Measurements from ENCODE around the gene SYN1.

The SYN1 gene

DNA sequence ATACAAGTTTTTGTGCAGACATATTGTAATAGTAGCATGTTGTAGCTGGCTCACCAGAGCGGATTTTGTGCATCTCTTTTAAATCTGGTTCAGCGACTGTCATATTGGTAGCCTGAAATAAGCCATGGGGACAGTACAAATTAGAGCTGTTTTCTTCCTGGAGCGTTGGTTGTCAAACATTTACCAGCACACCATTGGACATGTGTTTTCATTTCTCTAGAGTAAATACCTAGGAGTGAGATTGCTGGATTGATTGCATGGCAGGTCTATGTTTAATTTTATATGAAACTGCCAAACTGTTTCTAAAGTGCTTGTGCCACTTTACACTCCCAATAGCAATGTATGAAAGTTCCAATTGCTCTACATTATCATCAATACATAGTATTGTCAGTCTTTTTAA is 61.2 kb downstream of the SYN1 start:
- no peaks in the 10 kb centered on the region for H3K9me3 ChIP-seq
- TF ChIP-seq, protein P1, sequence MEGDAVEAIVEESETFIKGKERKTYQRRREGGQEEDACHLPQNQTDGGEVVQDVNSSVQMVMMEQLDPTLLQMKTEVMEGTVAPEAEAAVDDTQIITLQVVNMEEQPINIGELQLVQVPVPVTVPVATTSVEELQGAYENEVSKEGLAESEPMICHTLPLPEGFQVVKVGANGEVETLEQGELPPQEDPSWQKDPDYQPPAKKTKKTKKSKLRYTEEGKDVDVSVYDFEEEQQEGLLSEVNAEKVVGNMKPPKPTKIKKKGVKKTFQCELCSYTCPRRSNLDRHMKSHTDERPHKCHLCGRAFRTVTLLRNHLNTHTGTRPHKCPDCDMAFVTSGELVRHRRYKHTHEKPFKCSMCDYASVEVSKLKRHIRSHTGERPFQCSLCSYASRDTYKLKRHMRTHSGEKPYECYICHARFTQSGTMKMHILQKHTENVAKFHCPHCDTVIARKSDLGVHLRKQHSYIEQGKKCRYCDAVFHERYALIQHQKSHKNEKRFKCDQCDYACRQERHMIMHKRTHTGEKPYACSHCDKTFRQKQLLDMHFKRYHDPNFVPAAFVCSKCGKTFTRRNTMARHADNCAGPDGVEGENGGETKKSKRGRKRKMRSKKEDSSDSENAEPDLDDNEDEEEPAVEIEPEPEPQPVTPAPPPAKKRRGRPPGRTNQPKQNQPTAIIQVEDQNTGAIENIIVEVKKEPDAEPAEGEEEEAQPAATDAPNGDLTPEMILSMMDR (IDR thresholded peaks at IDR 0.05; ENCODE audit: low read depth, low read length) = no peak
- no peak overlapping the region for H3K4me3 ChIP-seq (ENCODE audit: low read depth, low read length)
- no peaks in the 10 kb centered on the region for H3K4me1 ChIP-seq
- peaks cover 7% of the 10 kb centered on the region for H3K36me3 ChIP-seq
- no peak for DNase-seq
- H3K27me3 ChIP-seq = no peaks in the 10 kb centered on the region

DNA sequence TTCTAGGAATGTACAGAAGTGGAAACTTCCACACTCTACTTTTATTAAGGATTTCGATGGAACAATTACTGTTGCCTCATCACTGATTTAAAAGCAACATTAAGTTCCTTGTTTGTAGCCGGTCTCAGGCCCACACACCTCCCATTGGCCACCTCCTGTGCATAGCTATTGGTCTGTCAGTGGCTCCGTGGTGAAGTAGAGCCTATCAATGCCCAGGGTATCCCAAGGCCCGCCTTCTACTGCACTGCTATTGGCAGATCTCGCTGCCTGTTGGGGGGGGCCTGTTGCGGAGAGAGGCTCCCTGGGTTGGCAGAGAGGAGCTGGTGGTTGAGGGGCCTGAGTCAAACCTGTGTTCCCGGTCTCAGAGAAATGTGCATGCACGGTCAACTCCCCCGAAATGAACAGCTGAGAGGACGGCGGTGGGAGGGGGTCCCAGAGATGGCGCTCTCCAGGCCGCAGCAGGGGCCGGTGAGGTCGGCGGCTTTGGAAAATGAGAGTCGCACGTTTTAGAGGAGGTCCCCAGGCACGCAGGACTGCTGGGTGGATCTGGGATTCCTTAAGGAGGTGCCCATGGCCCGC is 63.5 kb downstream of the SYN1 start:
- TF ChIP-seq, protein P1 (IDR thresholded peaks at IDR 0.05; ENCODE audit: low read depth, low read length) = no peak
- no peaks in the 10 kb centered on the region for H3K9me3 ChIP-seq
- peak; percentile 90 for DNase-seq
- H3K36me3 ChIP-seq = no peaks in the 10 kb centered on the region
- no peaks in the 10 kb centered on the region for H3K4me1 ChIP-seq
- H3K27me3 ChIP-seq = no peaks in the 10 kb centered on the region
- H3K4me3 ChIP-seq (ENCODE audit: low read depth, low read length) = peak overlapping the region; percentile 58

DNA sequence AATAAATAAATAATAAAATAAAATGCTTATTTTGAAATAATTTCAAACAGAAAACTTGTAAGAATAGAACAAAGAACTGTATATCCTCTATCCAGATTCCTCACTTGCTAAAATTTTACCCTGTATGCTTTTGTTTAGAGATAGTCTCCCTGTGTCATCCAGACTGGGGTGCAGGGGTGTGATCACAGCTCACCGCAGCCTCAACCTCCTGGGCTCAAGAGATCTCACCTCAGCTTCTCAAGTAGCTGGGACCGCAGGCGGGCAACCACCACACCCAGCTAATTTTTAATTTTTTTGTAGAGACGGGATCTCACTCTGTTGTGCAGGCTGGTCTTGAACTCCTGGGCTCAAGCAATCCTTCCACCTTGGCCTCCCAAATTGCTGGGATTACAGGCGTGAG is 76.2 kb downstream of the SYN1 start:
- Histone ChIP-seq H3K4me1 (0 out of 2 replicates have a peak, but pooled peaks cover 2% of the 10 kb centered on the region), H3K9me3 (no peaks in the 10 kb centered on the region), H3K36me3 (no peaks in the 10 kb centered on the region), H3K4me3 (ENCODE audit: low read depth, low read length) (no peak overlapping the region), H3K27me3 (no peaks in the 10 kb centered on the region)
- no peak for DNase-seq
- TF ChIP-seq, protein P1 (IDR thresholded peaks at IDR 0.05; ENCODE audit: low read depth, low read length) = no peak

DNA sequence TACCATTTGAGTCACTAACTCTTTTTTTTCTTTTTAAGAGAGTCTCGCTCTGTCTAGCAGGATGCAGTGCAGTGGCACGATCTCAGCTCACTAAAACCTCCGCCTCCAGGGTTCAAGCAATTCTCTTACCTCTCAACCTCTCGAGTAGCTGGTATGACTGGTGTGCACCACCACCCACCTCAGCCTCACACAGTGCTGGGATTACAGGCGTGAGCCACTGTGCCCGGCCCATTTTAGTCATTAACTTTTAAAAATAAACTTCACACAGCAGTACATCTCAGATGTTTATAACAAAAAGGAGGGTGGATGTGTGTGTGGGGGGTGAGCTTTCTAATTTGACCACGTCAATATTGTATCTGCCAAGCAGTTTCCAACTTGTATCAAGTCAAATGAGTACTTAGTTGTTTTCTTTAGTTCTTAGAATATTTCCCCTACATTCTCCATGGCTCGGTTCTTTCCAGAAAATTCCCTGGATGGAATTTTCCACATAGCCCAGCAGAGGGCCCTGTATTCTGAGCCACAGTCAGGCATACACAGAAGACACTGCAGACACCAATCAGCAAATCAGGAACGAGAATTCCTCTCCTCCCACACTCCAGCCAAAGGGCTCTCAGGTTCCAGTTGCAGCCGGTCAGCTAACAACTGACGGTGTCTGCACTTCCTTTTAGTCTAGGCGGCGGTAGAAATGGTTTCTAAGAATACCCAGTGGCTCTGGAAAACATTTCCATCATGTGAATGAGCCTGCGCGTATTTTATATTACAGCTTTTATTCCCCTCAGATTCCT is 78.7 kb downstream of the SYN1 start:
- Histone ChIP-seq H3K36me3 (no peaks in the 10 kb centered on the region), H3K4me3 (ENCODE audit: low read depth, low read length) (no peak overlapping the region), H3K4me1 (0 out of 2 replicates have a peak, but pooled peaks cover 2% of the 10 kb centered on the region), H3K9me3 (no peaks in the 10 kb centered on the region), H3K27me3 (no peaks in the 10 kb centered on the region)
- TF ChIP-seq, protein P1 (IDR thresholded peaks at IDR 0.05; ENCODE audit: low read depth, low read length) = peak; percentile 67
- DNase-seq = peak; percentile 74

GRCh38 chrX:47539860-47540259 is 79.8 kb downstream of the SYN1 start:
- H3K9me3 ChIP-seq = no peaks in the 10 kb centered on the region
- TF ChIP-seq, protein P1 (IDR thresholded peaks at IDR 0.05; ENCODE audit: low read depth, low read length) = no peak
- H3K36me3 ChIP-seq = no peaks in the 10 kb centered on the region
- no peaks in the 10 kb centered on the region for H3K27me3 ChIP-seq
- H3K4me1 ChIP-seq = 0 out of 2 replicates have a peak, but pooled peaks cover 2% of the 10 kb centered on the region
- H3K4me3 ChIP-seq (ENCODE audit: low read depth, low read length) = no peak overlapping the region
- no peak for DNase-seq

DNA sequence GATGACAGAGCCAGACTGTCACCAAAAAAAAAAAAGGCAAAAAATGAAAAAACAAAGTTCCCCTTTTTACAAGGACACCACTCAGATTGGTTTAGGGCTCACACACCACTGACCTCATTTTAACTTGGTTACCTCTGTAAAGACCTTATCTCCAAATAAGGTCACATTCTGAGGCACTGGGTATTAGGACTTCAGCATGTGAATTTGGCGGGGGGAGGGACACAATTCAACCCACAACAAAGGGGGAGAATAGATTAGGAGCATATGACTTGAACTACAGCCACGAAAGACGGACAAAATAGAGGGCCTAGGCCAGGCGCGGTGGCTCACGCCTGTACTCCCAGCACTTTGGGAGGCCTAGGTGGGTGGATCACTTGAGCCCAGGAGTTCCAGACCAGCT is 89.6 kb downstream of the SYN1 start:
- H3K4me3 ChIP-seq (ENCODE audit: low read depth, low read length) = no peak overlapping the region
- no peaks in the 10 kb centered on the region for H3K27me3 ChIP-seq
- H3K36me3 ChIP-seq = no peaks in the 10 kb centered on the region
- no peaks in the 10 kb centered on the region for H3K4me1 ChIP-seq
- no peak for DNase-seq
- H3K9me3 ChIP-seq = no peaks in the 10 kb centered on the region
- TF ChIP-seq, protein P1 (IDR thresholded peaks at IDR 0.05; ENCODE audit: low read depth, low read length) = no peak

All from BE2C (cell line).